HG02678 (cell line): ENCODE data around the gene KRT78.

Source experiments
- ATAC-seq: cut with Tn5 transposase; IDR thresholded peaks from one replicate; pipeline ENCODE4 v1.9.1; 2021; ENCODE audit warnings: mild to moderate bottlenecking, moderate library complexity; ENCODE audit not compliant: unreplicated experiment

The KRT78 gene

DNA sequence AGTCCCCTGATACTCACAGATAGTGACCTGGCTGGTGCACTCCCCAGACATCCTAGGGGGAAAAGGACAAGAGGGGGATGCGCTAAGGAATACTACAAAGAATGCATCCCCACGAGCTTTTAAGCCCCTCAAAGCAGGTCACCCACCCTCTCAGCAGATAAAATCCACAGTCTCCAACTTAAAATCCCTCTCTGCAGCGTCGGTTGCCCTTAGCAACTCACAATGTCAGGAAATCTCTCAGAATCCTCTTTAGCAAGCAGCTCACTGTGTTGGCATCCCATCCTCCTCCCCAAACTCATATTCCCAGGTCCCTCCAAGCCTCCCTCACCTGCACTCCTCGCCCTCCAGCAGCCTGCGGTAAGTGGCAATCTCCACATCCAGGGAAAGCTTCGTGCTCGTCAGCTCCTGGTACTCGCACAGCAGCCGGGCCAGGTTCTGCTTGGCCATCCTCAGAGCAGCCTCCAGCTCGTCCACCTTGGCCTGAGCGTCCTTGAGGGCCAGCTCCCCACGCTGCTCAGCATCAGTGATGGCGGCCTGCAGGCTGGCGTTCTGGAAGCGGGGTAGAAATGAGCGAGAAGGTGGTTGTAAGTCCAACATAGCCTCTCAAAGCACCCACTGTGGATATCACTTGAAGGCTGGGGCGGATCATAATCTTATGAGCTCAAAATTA is 9.2 kb downstream of the KRT78 start:
- no peak for ATAC-seq

DNA sequence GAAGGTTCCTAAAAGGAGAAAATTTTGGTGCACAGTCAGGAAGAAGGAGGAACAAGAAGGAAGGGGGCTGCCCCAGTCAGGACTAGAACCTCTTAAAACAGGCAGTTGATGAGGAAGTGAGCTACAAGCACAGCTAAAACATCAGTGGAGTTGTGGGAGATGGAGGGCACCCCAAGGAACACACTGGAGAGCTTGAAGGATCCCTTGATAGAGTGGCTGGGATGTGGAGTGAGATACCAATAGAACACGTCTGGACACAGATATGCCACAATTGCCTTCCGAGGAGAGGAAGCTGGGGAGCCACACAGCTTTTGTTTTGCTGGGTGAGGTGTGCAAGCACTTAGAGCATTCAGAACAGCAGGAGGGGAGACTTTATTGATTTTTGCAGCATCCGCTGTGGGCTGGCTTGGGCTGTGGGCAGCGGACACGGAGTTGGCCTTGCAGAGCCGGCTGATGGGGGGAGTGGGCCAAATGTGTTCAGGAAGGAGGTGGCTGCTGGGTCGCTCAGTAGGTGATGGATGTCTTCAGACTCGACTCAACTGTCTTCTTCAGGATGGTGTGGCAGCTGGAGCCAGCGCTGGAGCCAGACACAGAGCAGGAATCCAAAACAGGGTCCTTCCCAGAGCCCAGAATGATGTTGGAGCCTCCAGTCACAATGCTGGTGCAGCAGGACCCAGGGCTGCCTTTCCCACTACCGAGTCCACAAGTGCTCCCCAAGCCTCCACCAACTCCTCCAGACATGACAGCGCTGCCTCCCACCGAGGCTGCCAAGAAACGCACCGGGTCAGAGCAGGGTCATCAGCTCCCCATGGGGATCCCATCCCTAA is 10.0 kb downstream of the KRT78 start:
- no peak for ATAC-seq

- no peak for ATAC-seq
These were observed 10.8 kb downstream of the KRT78 start for GRCh38 chr12:52837781-52838608.

DNA sequence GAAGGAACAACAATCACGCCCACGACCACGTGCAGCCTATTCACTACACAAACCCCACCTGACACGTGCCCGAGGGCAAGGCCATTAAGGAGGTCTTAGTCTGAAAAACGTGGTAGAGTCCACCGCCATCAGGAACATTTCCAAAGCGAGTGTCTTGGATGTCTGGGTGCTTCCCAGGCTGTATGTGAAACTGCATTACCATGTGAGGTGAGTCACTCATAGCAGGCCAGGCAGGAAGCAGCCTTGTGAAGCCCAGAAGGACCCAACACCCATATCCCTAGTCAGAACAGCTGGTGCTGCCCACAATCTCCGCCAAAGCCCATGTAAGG is 11.4 kb downstream of the KRT78 start:
- no peak for ATAC-seq

DNA sequence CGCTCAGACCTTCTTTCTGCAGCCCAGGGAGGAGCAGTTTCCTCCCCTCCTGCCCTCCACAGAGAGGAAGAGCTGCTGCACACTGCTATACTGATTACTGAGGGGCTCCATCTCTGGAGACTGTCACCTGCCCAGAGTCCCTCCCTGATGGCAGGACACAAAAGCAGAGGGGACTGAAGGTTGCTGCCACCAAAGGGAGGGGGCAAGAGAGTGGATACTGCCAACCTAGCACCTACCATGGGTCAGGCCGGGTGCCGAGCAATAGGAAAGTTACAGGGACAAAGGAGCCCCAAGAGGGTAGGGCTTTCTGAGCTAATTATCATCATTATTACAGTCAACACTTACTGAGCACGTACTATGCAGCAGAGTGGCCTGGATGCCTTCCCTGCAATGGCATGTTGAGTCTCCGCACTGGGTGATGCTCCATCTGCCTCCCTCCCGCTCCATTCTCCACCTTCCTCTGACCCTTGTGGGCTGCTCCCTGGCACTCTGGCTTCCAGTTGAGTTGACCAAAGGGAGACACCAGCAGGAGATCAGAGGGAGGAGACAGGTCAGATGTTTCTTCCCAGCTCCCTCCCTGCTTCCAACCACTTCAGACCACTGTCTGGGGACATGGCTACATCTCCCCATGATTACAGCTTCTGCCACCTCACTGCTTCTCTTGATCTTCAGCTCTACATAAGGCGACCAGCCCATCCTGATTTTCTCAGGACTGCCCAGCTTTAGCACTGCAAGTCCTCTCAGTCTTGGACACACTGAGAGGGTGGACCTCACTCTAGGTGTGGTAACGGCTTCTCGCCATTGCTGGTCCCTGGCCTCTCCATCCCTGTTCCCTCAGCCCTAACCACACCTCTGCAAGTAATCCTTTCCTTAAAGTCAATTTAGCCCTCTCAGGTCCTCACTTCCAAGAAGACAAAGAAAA is 12.0 kb downstream of the KRT78 start:
- no peak for ATAC-seq

- no peak for ATAC-seq
These were observed 12.7 kb downstream of the KRT78 start for GRCh38 chr12:52836042-52836466.

DNA sequence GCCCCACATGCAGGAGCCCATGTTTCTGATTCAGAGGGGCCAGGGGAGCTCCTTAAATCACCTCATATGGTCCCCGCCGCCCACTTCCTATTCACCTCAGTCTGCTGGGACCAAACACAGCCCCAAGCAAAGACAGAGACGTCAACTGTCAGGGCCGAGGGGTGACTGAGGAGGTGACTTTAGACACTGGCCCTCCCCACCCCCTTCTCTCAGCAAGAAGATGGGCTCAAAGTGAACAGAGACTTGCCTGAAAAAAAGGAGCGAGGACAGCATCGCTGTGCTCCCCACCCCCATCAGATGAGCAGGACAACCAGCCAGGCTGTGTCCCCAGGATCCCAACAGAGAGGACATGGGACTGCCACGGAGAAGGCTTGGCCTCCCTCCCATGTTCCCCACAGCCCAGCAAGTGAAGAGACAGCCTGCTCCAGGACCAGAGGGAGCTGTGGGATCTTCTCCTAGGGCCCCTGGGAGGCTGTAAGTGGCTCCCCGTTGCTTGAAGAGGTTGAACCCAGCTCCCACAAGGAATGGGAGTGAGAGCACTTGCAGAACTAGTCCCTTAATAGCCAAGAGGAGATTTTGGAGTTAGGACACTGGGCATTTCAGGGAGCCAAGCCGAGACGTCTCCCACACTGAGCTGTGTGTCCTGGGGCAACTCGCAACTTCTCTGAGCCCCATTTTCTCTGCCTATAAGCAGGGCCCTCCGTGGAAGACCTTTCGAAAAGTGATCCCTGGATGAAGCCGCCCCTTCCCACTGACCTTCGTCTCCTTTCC is 13.3 kb downstream of the KRT78 start:
- ATAC-seq = no peak

GRCh38 chr12:52834727-52835001 is 14.1 kb downstream of the KRT78 start:
- no peak for ATAC-seq

- no peak for ATAC-seq
These were observed 14.7 kb downstream of the KRT78 start, which contains the start of gene KRT79 for GRCh38 chr12:52833922-52834726. TSS of gene KRT79 (minus strand) at chr12:52834311. CDS start at chr12:52834260, 51 bp downstream.

DNA sequence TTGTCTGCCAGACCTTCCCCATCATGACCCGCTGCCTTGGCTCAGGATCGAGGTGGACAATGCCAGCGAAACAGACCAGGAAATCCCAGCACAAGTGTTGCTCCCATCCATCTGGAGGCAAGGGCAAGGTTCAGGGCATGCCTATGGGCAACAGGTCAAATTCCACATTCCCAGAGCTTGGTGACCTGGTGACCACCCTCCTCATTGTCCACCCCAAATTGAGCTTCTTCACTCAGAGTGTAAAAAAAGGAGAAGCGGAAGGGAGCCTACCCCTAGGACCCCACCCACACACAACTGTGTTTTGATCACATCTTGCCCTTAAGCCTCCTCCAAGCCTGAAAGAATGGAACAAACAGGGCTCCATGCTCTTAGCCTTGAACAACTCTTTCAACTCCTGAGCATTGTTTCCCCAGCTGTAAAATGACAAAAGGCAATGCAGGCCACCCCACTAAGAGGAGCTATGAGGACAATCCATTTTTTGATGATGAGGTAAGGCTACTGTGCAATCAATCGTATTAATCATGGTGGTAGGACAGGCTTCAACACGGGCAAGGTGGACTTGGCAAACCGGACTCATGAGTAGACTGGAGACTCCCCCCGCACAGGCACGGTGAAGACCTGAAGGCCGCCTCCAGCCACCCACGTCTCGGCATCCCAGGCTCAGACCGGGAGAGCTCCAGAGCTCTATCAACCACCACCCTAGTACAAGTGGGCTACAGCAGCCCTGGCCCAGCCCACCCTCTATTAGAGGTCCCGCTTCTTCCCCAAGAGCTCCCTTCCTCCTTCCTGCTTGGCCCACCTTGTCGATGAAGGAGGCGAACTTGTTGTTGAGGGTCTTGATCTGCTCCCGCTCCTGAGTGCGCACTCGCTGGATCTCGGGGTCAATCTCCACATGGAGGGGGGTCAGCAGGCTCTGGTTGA is 15.5 kb downstream of the KRT78 start:
- no peak for ATAC-seq

DNA sequence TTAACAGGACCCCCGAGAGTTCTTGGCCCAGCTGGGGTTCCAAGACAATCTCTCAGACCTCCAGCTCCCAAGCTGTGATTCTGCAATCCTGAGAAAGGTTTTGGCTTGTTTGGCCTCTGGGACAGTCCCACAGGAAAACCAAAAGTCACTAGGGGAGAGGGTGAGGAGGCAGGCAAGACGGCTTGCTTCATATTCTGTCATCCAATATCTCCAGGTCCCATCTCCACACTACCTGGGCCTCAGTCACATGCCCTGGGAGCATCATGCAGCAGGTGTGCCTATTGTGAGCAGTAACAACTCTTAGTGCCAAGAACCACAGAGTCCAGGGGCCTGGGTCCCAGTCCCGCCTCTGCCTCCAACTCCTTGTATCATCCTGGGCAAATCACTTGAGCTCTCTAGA is 16.3 kb downstream of the KRT78 start:
- no peak for ATAC-seq

- ATAC-seq = no peak
These were observed 17.5 kb downstream of the KRT78 start for GRCh38 chr12:52831251-52831650.

DNA sequence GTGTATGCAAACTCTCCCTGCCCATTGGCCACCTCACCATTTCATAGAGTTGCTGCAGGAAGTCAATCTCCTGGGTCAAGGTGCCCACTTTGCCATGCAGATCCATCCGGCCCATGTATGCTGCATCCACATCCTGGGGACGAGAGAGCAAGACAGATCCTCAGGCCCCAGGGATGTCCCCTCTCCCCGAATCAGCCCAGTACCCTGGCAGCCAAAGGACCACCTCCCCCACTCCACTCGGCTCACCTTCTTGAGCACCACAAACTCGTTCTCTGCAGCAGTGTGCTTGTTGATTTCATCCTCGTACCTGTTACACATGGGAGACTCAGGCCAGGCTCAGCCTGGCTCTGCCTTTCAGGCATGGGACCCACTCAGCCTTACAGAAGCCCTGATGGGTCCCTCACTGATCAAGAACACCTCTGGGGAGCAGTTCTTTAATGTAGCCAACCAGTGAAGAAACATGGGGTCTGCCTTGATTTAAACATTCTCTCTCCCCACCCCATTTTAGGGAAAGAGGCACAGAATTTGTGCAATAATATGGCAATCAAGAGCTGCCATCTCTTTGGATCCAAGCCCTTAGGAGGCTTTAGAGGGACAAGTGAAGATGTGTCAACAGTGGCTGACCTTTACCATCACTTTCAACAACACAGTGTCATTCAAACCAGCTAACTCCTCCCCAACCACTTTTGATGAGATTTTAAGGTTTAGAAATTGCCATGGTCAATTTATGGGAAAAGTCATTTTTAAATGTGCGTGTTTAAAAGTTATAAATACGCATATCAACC is 18.6 kb downstream of the KRT78 start:
- no peak for ATAC-seq

GRCh38 chr12:52828591-52829021 is 20.2 kb downstream of the KRT78 start:
- ATAC-seq = no peak

GRCh38 chr12:52828156-52828555 is 20.6 kb downstream of the KRT78 start:
- no peak for ATAC-seq

DNA sequence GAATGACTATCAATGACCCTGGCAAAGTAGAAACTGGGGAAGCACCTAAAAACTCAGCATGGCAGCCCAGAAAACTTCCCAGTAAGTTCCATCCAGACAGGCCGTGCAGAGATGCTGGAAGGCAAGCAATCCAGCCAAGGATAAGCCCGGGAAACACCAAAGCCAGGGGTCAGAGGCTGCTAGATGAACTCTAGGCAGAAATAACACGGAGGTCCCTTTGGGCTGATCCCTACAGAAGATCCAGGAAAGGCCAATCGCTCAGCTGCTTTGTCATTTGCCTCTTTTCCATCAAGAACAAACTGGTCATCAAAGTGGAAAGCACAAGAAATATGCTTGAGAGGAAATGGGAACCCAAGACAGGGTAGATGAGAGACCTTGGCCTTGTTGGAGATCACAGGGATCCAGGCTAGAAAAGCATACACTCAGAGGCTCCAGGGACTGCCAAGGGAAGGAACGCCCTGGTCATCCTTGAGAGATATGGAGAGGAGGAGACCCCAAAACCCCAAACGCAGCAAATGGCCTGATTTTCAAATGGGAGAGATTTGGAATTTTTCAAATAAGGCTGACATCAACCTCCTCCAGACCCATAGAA is 21.2 kb downstream of the KRT78 start:
- ATAC-seq = no peak
